ENCODE measurements around the gene RTN4IP1.

Gene RTN4IP1

DNA sequence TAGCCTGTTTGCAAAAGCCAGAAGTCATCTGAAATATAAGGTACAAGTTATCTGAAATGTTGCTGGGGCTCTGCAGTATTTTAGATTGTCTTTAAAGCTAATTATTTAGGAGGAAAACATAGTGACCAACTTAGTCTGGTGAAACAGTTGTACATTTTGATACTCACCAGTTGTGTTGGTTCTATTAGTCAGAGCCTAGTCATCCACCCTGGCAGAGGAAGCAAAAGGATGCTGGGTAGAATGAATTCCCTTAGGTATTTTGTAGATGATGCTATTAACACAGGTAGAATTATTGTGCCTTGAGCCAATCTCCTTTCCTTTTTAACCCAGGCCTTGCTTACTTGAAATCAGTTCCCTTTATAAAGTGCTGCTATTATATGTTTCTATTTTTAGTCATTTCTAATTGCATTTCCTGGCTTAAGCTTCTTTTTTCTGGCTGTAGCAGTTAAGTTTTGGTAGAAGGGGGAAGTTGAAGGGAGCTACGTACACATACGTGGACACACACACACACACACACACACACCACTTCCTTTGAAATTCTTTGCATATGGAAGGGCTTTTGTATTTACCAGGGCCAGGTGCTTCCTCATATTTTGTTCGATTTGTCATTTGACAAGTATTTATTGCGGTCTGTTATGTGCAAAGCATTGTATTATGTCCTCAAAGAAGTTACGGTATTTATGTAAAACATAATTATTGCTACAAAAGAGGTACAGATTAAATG lies 82.4 kb downstream of the RTN4IP1 start:
- TF ChIP-seq, protein P1, sequence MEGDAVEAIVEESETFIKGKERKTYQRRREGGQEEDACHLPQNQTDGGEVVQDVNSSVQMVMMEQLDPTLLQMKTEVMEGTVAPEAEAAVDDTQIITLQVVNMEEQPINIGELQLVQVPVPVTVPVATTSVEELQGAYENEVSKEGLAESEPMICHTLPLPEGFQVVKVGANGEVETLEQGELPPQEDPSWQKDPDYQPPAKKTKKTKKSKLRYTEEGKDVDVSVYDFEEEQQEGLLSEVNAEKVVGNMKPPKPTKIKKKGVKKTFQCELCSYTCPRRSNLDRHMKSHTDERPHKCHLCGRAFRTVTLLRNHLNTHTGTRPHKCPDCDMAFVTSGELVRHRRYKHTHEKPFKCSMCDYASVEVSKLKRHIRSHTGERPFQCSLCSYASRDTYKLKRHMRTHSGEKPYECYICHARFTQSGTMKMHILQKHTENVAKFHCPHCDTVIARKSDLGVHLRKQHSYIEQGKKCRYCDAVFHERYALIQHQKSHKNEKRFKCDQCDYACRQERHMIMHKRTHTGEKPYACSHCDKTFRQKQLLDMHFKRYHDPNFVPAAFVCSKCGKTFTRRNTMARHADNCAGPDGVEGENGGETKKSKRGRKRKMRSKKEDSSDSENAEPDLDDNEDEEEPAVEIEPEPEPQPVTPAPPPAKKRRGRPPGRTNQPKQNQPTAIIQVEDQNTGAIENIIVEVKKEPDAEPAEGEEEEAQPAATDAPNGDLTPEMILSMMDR (IDR thresholded peaks at IDR 0.05) = no peak
- H3K27ac ChIP-seq = no peak overlapping the region; the same call in 1 of the 2 replicates

DNA sequence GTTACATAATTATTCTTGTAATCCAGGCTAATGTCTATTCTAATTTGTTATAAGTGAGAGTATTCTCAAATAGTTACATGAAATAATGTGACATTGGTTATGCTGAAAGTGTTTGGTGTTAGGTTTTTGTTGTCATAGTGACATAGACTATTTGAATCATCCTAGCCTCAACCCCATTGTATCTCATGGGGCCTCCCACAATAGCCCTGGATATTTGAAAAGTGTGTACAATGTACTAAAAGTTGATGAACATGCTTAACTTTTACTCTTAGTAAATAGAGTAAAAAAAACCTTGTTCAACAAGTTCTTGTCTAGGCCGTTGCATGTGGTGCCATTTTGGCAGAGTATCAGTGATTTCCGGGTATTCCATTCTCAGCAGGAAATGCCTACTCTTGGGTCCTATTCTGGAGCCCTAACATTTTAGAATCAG lies 83.0 kb downstream of the RTN4IP1 start:
- no peak for TF ChIP-seq ZFX (IDR thresholded peaks at IDR 0.05; ENCODE audit: borderline replicate concordance)
- TF ChIP-seq, protein P1 (IDR thresholded peaks at IDR 0.05) = no peak
- no peak overlapping the region for H3K27ac ChIP-seq

DNA sequence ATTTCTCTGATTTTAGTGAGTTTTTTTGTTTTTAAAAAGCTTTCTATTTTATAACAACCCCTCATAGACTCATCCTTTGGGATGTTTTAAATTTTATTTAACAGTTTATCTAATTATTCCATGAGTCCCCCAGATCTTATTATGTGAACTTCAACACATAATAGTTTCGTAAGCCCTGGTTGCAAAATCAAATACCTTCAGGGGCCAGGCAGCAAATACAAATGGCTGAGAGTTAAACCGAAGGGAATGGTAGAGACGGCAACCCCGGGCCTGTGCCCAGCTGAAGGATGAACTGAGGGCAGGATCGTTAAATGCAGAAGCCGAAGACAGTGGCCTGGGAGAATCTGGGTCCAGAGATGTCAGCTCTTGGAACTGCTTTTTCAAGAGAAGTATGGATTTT lies 88.4 kb downstream of the RTN4IP1 start:
- H3K27ac ChIP-seq = no peak overlapping the region
- TF ChIP-seq ZFX (IDR thresholded peaks at IDR 0.05; ENCODE audit: borderline replicate concordance) = no peak
- TF ChIP-seq, protein P1 (IDR thresholded peaks at IDR 0.05) = no peak

DNA sequence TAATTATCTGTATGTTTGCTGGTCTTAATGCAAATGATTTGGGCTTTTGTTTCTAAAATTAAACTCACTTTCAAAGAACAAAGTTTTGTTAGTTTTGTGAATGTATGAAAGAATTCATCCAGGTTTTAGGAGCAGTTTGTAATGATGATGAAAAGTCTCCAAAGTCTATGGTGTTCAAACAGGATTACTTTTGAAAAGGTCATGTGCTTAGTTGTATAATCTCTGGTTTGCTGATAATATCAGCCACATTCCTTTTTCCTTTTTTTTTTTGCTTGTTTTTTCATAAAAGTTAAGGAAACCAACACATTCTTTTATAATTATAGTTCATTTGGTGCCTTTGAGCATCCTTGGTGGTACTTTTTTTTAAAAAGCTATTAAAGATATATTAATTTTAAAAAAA lies 88.9 kb downstream of the RTN4IP1 start:
- TF ChIP-seq, protein P1 (IDR thresholded peaks at IDR 0.05) = no peak
- TF ChIP-seq ZFX (IDR thresholded peaks at IDR 0.05; ENCODE audit: borderline replicate concordance) = no peak
- no peak overlapping the region for H3K27ac ChIP-seq

DNA sequence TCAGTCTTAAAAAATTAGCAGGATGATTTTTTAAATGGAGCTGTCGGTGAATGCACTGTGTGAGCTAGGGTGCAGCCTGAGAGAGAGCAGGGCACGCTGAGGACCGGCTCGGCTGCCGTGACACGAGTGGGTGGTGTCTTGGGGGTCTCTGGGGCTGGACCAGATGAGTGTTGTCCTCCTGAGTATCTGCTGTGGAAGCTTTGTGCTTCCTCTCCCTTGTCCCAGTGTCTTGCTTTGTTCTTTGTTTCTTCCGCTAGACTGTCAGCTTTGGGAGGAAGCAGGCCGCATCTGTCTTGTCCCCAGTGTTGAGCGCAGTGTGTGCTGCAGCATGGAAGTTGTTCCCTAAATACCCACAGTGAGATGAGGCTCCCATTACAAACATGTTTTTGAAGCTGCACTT lies 89.4 kb downstream of the RTN4IP1 start:
- 0 out of 2 replicates have a peak overlapping the region, but pooled peaks have one; percentile 14 for H3K27ac ChIP-seq
- no peak for TF ChIP-seq ZFX (IDR thresholded peaks at IDR 0.05; ENCODE audit: borderline replicate concordance)
- TF ChIP-seq, protein P1 (IDR thresholded peaks at IDR 0.05) = no peak

DNA sequence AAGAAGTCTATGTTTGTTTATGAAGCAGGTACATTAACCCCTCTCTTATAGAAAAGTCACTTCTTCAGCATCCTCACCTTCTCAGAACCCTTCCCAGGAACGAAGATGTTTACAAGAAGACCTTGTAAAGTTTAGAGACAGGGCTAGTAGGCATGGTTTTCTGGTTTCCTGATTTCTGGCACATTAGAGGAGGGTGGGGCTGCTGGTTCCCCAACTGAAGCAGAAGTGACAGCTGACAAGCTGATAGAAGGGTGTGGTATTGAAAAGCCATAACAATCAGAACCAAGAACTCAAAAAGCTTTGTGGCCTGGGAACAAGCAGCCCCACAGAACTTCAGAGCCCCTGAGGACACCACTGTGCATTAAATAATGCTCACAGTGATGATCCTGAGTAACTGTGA lies 91.2 kb downstream of the RTN4IP1 start:
- TF ChIP-seq, protein P1 (IDR thresholded peaks at IDR 0.05) = no peak
- no peak for TF ChIP-seq ZFX (IDR thresholded peaks at IDR 0.05; ENCODE audit: borderline replicate concordance)
- H3K27ac ChIP-seq = no peak overlapping the region

DNA sequence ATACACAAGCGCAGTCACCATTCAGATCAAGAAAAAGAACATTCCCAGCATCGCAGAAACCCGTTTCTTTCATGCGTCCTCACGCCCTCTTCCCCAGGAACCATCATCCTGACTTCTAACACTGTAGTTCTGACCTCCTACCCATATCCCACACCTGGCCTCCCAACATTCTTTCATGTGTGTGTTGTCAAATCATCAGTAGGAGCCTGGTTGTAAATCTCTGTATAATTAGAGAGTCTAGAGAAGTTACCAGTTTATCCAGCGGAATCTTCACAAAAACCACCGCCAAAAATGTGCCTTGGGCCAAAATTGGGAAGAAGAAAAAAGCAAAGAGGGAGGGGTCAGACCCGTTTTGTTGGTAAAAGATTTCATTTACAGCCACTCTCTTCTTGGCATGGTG lies 91.6 kb downstream of the RTN4IP1 start:
- TF ChIP-seq ZFX (IDR thresholded peaks at IDR 0.05; ENCODE audit: borderline replicate concordance) = no peak
- TF ChIP-seq, protein P1 (IDR thresholded peaks at IDR 0.05) = no peak
- H3K27ac ChIP-seq = no peak overlapping the region

Data from 22Rv1 (cell line).